ENCODE measurements around the gene CEMIP. TPM values are rescaled to one million over a fixed set of nuclear protein-coding genes. Genes with fewer than 3 reads are reported as not detected.

CEMIP gene
- total RNA-seq, 2 donors from 2014 or later: 0.04 to 0.05 TPM

- no peak for ATAC-seq (replicated peaks)
- peaks cover 36% of the 10 kb centered on the region for H3K4me1 Mint-ChIP-seq
- H3K36me3 Mint-ChIP-seq (ENCODE audit: low read depth): peaks cover 43% of the 10 kb centered on the region
- no peaks in the 10 kb centered on the region for H3K27me3 Mint-ChIP-seq
- peak overlapping the region; percentile 97 for H3K4me3 Mint-ChIP-seq
- peak overlapping the region; percentile 94 for H3K27ac Mint-ChIP-seq
- H3K9me3 Mint-ChIP-seq: no peaks in the 10 kb centered on the region
Observed at GRCh38 chr15:80988148-80988796, 209.1 kb downstream of the CEMIP start.

- H3K4me3 Mint-ChIP-seq: peak overlapping the region; percentile 97
- H3K4me1 Mint-ChIP-seq: peaks cover 34% of the 10 kb centered on the region
- no peak for ATAC-seq (replicated peaks)
Observed at GRCh38 chr15:80989081-80989517, 209.9 kb downstream of the CEMIP start.

GRCh38 chr15:80989518-80990478 is 210.6 kb downstream of the CEMIP start, which contains the start of gene MESD:
MESD (minus strand) TSS chr15:80989819; CDS start chr15:80989791, 28 bp downstream.
- H3K9me3 Mint-ChIP-seq: no peaks in the 10 kb centered on the region
- H3K27ac Mint-ChIP-seq: peak within 1 kb of the TSS; percentile 94
- H3K4me1 Mint-ChIP-seq: peaks cover 28% of the 10 kb centered on the region
- H3K4me3 Mint-ChIP-seq: peak within 1 kb of the TSS; percentile 97
- ATAC-seq (replicated peaks): peak; percentile 99
- H3K36me3 Mint-ChIP-seq (ENCODE audit: low read depth): peaks cover 27% of the 10 kb centered on the region
- no peaks in the 10 kb centered on the region for H3K27me3 Mint-ChIP-seq

More at GRCh38 chr15:80989081-80989517, 209.9 kb downstream of the CEMIP start:
- peaks cover 34% of the 10 kb centered on the region for H3K36me3 Mint-ChIP-seq (ENCODE audit: low read depth)
- peak overlapping the region; percentile 94 for H3K27ac Mint-ChIP-seq
- H3K27me3 Mint-ChIP-seq: no peaks in the 10 kb centered on the region
- no peaks in the 10 kb centered on the region for H3K9me3 Mint-ChIP-seq

GRCh38 chr15:80990955-80991354 is 211.8 kb downstream of the CEMIP start:
- Mint-ChIP-seq H3K27me3 (no peaks in the 10 kb centered on the region), H3K4me3 (peak overlapping the region; percentile 97), H3K27ac (no peak overlapping the region), H3K9me3 (no peaks in the 10 kb centered on the region), H3K36me3 (ENCODE audit: low read depth) (peaks cover 21% of the 10 kb centered on the region), H3K4me1 (peaks cover 21% of the 10 kb centered on the region)
- no peak for ATAC-seq (replicated peaks)

- Mint-ChIP-seq H3K9me3 (no peaks in the 10 kb centered on the region), H3K27me3 (no peaks in the 10 kb centered on the region), H3K36me3 (ENCODE audit: low read depth) (peaks cover 20% of the 10 kb centered on the region), H3K4me3 (peak overlapping the region; percentile 97), H3K27ac (no peak overlapping the region), H3K4me1 (peaks cover 18% of the 10 kb centered on the region)
- no peak for ATAC-seq (replicated peaks)
Observed at GRCh38 chr15:80991421-80991820, 212.3 kb downstream of the CEMIP start.

- Mint-ChIP-seq H3K27me3 (no peaks in the 10 kb centered on the region), H3K4me1 (peaks cover 12% of the 10 kb centered on the region), H3K9me3 (no peaks in the 10 kb centered on the region), H3K27ac (no peak overlapping the region), H3K4me3 (no peak overlapping the region), H3K36me3 (ENCODE audit: low read depth) (peaks cover 14% of the 10 kb centered on the region)
- ATAC-seq (replicated peaks): no peak
Observed at GRCh38 chr15:80992006-80992405, 212.8 kb downstream of the CEMIP start.

GRCh38 chr15:80992441-80992840 is 213.3 kb downstream of the CEMIP start:
- Mint-ChIP-seq H3K4me3 (no peak overlapping the region), H3K4me1 (peaks cover 11% of the 10 kb centered on the region), H3K9me3 (no peaks in the 10 kb centered on the region), H3K36me3 (ENCODE audit: low read depth) (peaks cover 13% of the 10 kb centered on the region), H3K27ac (no peak overlapping the region), H3K27me3 (no peaks in the 10 kb centered on the region)
- no peak for ATAC-seq (replicated peaks)

- peaks cover 8% of the 10 kb centered on the region for H3K36me3 Mint-ChIP-seq (ENCODE audit: low read depth)
- H3K27ac Mint-ChIP-seq: no peak overlapping the region
- no peak for ATAC-seq (replicated peaks)
- peaks cover 8% of the 10 kb centered on the region for H3K4me1 Mint-ChIP-seq
- H3K4me3 Mint-ChIP-seq: no peak overlapping the region
- H3K9me3 Mint-ChIP-seq: no peaks in the 10 kb centered on the region
- no peaks in the 10 kb centered on the region for H3K27me3 Mint-ChIP-seq
Observed at GRCh38 chr15:80996247-80996646, 217.1 kb downstream of the CEMIP start.

GRCh38 chr15:80997692-80998091 is 218.5 kb downstream of the CEMIP start:
- Mint-ChIP-seq H3K36me3 (ENCODE audit: low read depth) (peaks cover 14% of the 10 kb centered on the region), H3K9me3 (no peaks in the 10 kb centered on the region)

GRCh38 chr15:80998251-80998650 is 219.1 kb downstream of the CEMIP start:
- H3K4me3 Mint-ChIP-seq: peak overlapping the region; percentile 24
- peaks cover 9% of the 10 kb centered on the region for H3K4me1 Mint-ChIP-seq
- no peaks in the 10 kb centered on the region for H3K27me3 Mint-ChIP-seq
- H3K27ac Mint-ChIP-seq: no peak overlapping the region
- no peaks in the 10 kb centered on the region for H3K9me3 Mint-ChIP-seq
- no peak for ATAC-seq (replicated peaks)
- H3K36me3 Mint-ChIP-seq (ENCODE audit: low read depth): peaks cover 18% of the 10 kb centered on the region

More at GRCh38 chr15:80997692-80998091, 218.5 kb downstream of the CEMIP start:
- Mint-ChIP-seq H3K4me1 (peaks cover 8% of the 10 kb centered on the region), H3K27me3 (no peaks in the 10 kb centered on the region), H3K27ac (no peak overlapping the region), H3K4me3 (no peak overlapping the region)
- ATAC-seq (replicated peaks): no peak

- Mint-ChIP-seq H3K4me3 (peak overlapping the region; percentile 93), H3K27ac (peak overlapping the region; percentile 93), H3K9me3 (no peaks in the 10 kb centered on the region), H3K27me3 (no peaks in the 10 kb centered on the region), H3K4me1 (peaks cover 19% of the 10 kb centered on the region), H3K36me3 (ENCODE audit: low read depth) (peaks cover 31% of the 10 kb centered on the region)
- ATAC-seq (replicated peaks): peak; percentile 13
Observed at GRCh38 chr15:80999623-81000036, 220.5 kb downstream of the CEMIP start.

- H3K27ac Mint-ChIP-seq: peak overlapping the region; percentile 93
- ATAC-seq (replicated peaks): no peak
- peaks cover 37% of the 10 kb centered on the region for H3K36me3 Mint-ChIP-seq (ENCODE audit: low read depth)
- H3K4me1 Mint-ChIP-seq: peaks cover 25% of the 10 kb centered on the region
- no peaks in the 10 kb centered on the region for H3K27me3 Mint-ChIP-seq
- H3K9me3 Mint-ChIP-seq: no peaks in the 10 kb centered on the region
- H3K4me3 Mint-ChIP-seq: peak overlapping the region; percentile 93
Observed at GRCh38 chr15:81000144-81000623, 221.0 kb downstream of the CEMIP start.

GRCh38 chr15:81000624-81001151 is 221.5 kb downstream of the CEMIP start, which contains the start of gene TLNRD1:
TLNRD1 (plus strand) TSS chr15:81000923; CDS start chr15:81002272, 1,349 bp downstream.
- peak; percentile 78 for ATAC-seq (replicated peaks)
- peaks cover 30% of the 10 kb centered on the region for H3K4me1 Mint-ChIP-seq
- no peaks in the 10 kb centered on the region for H3K27me3 Mint-ChIP-seq
- peak within 1 kb of the TSS; percentile 93 for H3K27ac Mint-ChIP-seq
- no peaks in the 10 kb centered on the region for H3K9me3 Mint-ChIP-seq
- peak within 1 kb of the TSS; percentile 93 for H3K4me3 Mint-ChIP-seq
- H3K36me3 Mint-ChIP-seq (ENCODE audit: low read depth): peaks cover 42% of the 10 kb centered on the region

Measured in activated T-helper 17 cell treated with anti-CD3 and anti-CD28 coated beads, Interleukin-2, amount 50 U/mL, for 72 hours (primary cell).